Eye (tissue), 1 donor: ENCODE results near the gene S100A7.
A peak's percentile ranks its signal among the peaks of the same experiment; 100 is the strongest.
"Not testable (repeated sequence)": the region's sequence is repeated elsewhere in the genome, so short reads cannot be mapped to it uniquely, and the experiment has no call there.

Experiments
- DNase-seq: peaks from one replicate; pipeline ENCODE4 v3.0.0-alpha.2; 2015

Gene S100A7

DNA sequence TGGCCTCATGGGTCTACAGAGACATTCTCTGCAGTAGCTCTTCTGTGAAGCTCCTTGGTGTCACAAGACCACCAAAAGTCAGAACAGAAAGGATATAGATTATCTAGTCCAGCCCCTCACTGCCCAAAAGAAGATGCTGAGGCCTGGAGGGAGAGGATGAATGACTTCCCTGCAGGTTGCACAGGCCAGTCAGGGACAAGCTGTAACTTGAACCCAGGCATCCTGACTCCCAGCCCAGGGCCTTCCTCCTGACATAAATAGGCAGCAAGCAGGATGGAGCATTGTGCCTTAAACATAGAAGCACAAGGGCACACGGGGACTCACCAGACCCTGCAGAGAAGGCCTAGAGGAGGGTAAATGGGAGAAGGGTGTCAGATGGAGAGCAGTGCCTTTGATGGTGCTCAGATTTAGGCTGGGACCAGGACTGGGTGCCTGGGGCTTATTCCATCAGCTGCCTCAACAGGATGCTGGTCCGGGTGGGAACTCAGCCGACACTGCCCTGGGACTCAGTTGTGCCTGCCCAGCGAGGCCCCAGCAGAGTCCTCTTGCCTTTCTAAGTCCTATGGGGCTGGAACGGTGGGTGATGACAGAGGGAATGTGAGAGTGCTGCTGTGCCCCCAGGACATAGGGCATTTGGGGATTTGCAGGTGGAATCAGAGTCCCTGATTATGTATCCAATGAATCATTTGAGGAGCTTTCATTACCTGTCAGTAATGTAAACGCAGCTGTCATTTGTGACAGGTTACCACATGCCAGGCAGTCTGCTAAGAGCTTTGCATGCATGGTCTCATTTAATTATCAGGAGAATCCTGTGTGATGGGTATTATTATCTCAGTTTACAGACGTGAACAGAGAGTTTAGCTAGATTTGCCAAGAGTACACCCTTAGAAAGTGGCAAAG, 30.9 kb downstream of the S100A7 start:
- no peak for DNase-seq

DNA sequence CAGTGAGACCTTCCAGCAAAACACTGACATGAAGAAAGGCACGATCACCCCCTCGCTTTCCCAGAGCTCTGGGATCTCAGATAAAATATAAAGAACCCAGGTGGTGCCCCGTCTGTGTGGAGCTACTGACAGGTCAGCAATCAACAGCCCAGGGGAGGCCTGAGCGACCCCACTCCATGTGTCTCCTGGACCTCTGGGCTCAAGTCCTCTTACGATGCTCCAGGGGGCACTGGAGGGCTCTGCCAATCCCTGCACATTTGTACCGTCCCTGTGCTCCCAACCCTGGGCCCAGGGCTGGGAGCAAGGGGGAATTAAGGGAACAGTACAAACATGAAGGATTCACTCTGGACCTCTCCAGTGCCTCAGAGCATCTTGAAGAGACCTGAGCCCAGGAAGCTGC, 31.7 kb downstream of the S100A7 start:
- no peak for DNase-seq

- no peak for DNase-seq
These were observed 32.3 kb downstream of the S100A7 start for GRCh38 chr1:153428073-153428638.

- DNase-seq: no peak
These were observed 33.6 kb downstream of the S100A7 start for GRCh38 chr1:153426809-153427208.

DNA sequence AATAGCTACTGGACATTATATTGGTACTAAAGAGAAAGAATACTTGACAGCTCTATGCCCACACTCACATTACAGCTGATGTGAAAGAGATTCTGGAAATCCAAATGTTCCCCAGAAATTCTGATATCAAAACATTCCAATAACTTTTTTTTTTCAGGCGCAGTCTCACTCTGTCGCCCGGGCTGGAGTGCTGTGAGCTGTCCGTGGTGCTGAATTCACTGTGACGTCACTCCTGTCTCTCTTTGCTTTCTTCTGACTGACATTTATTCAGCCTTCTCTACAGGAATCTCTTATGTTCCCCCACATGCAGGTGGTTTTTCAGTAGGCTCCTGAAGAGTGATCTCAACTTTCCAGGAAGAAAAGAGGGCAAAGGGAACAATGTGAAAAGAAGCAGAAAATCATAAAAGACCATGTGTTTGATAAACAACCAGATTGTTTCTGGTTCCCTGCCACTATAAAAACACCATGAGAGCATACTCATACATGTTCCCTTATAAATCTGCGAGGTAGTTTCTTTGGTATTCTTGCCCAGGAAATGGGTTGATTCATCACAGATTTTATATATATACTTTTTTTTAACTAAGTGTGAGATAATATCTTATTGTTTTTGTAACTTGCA, 37.9 kb downstream of the S100A7 start:
- DNase-seq: peak; percentile 93

DNA sequence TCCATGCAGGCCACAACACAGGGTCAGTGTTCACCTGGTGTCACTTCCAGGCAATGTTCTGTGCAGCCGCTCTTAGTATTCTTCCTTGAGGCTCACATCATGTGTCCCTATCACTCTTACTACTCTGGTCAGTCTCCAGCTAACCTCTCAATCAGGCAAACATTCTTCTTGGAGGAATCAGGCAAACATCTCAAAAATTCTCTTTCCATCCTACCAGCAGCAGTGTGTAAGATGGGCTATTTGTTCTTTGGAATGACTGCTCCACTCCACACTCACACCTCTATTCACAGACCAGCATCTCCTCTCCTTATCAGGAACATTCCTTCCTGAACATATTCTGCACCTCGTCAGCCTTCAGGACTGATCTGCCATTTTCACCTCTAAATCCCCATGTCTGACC, 40.1 kb downstream of the S100A7 start:
- no peak for DNase-seq

DNA sequence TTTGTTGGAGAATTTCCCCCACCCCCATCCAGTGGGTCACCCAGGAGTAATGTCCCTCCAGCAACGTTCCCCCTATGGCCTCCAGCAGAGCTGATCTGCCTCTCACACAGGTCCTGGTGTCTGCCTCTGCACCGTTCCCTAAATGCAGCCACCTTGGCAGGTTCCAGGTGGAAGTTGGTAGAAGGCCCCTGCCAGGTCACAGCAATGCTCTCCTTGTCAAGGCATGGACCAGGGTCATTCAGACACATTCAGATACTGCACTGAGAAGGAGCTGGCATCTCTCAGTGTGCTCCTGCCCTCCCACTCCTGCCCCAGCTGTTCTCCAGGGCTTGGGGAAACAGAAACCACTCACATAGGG, 41.0 kb downstream of the S100A7 start:
- DNase-seq: not testable (repeated sequence)

DNA sequence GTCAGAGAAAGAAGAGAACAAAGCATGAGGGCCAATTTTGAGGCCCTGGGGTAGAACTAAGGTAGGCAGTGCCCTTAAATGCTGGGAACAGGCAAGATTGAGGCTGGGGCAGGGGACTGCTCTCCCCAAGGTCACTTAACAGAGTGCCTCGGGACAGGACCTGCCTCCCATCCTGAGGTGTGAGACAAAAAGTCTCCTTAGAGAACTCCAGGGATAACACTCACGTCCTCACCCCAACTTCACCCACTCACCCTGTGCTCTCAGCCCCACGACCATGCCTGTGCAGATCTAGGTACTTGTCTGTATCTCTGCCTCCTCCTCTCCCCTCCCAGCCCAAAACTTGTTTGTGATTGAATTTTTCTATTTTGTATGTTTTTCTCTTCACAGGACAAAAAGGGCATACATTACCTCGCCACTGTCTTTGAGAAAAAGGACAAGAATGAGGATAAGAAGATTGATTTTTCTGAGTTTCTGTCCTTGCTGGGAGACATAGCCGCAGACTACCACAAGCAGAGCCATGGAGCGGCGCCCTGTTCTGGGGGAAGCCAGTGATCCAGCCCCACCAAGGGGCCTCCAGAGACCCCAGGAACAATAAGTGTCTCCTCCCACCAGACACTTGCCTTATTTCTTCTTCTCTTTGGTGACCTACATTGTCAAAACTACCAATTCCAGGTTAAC, 41.6 kb downstream of the S100A7 start:
- not testable (repeated sequence) for DNase-seq

DNA sequence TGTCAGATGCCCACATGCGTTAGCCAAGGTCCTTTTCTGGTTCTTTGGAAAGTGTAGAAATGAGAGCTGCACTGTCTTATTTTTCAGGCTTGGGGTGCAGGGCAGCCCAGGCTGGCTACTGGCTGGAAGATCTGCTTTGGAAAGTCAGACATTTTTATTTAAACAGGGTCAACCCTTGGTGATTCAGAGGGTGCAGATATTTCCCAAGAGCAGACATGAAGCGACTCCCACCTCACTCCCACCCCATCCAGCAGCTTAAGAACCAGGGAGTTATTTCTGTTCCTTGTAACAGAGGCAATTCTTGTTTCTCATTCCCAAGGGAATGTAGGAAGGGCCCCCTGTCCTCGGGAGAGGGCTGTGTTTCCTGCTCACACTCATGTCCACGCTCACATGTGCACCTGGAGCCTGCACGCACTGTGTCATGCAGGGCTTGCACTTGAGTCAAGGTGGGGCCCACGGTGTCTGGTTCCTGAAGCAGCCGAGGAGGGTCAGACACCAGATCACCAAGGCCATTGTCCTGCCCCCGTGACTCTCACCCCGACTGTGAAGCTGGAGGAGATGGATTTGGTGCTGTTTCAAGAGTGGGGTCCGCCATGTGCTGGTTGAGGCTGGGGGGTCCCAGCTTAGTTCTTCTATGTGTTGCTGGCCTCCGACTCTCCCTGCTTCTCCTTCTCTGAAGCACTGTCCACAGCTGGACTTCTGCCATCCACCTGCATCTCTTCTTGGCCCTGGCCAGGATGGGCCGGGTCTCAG, 43.1 kb downstream of the S100A7 start:
- no peak for DNase-seq

- no peak for DNase-seq
These were observed 44.4 kb downstream of the S100A7 start, which contains the start of gene S100A7A for GRCh38 chr1:153415850-153416570. Gene S100A7A (plus strand): TSS chr1:153416520. CDS start chr1:153418083, 1,563 bp downstream.

DNA sequence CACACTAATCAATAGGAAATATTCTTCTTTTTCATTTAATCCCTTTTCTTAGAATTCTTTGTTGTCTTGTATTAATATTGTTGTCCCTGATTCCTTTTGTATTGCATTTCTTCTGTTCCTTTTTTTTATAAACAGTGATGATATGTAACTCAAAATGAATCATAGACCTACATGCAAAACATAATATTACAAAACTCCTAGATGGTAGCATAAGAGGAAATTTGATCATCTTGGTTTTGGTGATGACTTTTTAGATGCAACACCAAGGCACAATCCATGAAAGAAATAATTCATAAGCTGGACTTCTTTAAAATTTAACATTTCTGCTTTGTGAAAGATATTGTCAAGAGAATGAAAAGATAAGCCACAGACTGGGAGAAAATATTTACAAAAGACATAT, 46.5 kb downstream of the S100A7 start:
- DNase-seq: not testable (repeated sequence)
